HG02884 (cell line): ENCODE measurements around the gene ROMO1.

Source experiments
- ATAC-seq: cut with Tn5 transposase; IDR thresholded peaks from one replicate; pipeline ENCODE4 v1.9.1; 2021; ENCODE audit warnings: mild to moderate bottlenecking, moderate library complexity; ENCODE audit not compliant: unreplicated experiment

Gene ROMO1

GRCh38 chr20:35699127-35699956 lies at the start of gene ROMO1, which contains the start of gene NFS1:
TSS of gene ROMO1 (plus strand) at chr20:35699405. CDS start at chr20:35699633, 228 bp downstream.
TSS of gene NFS1 (minus strand) at chr20:35699352. CDS start at chr20:35699288, 64 bp downstream.
- ATAC-seq: peak; percentile 79

- no peak for ATAC-seq
Observed at GRCh38 chr20:35650632-35651031, 48.6 kb upstream of the ROMO1 start.

- ATAC-seq: no peak
Observed at GRCh38 chr20:35651958-35652357, 47.2 kb upstream of the ROMO1 start.

- no peak for ATAC-seq
Observed at GRCh38 chr20:35652641-35653429, 46.4 kb upstream of the ROMO1 start.

- no peak for ATAC-seq
Observed at GRCh38 chr20:35653430-35653734, 45.8 kb upstream of the ROMO1 start.

- ATAC-seq: no peak
Observed at GRCh38 chr20:35653893-35654292, 45.3 kb upstream of the ROMO1 start.

- no peak for ATAC-seq
Observed at GRCh38 chr20:35654415-35654814, 44.8 kb upstream of the ROMO1 start.

GRCh38 chr20:35657271-35657670 lies 41.9 kb upstream of the ROMO1 start:
- no peak for ATAC-seq

GRCh38 chr20:35660122-35660937 lies 38.9 kb upstream of the ROMO1 start:
- ATAC-seq: no peak

GRCh38 chr20:35661053-35661452 lies 38.2 kb upstream of the ROMO1 start:
- no peak for ATAC-seq

- ATAC-seq: no peak
Observed at GRCh38 chr20:35661908-35662307, 37.3 kb upstream of the ROMO1 start.

GRCh38 chr20:35662551-35662950 lies 36.7 kb upstream of the ROMO1 start:
- ATAC-seq: no peak

- ATAC-seq: peak; percentile 26
Observed at GRCh38 chr20:35663516-35664465, 35.4 kb upstream of the ROMO1 start.

GRCh38 chr20:35664466-35665206 lies 34.6 kb upstream of the ROMO1 start, which contains the start of the genes CPNE1 and RBM12:
TSS of gene CPNE1 (minus strand) at chr20:35664900. CDS start at chr20:35632923, 31,977 bp downstream.
TSS of gene RBM12 (minus strand) at chr20:35664900. CDS start at chr20:35655322, 9,578 bp downstream.
- peak; percentile 65 for ATAC-seq

- ATAC-seq: no peak
Observed at GRCh38 chr20:35665949-35666288, 33.3 kb upstream of the ROMO1 start.

GRCh38 chr20:35669221-35669620 lies 30.0 kb upstream of the ROMO1 start:
- ATAC-seq: no peak

GRCh38 chr20:35669681-35670080 lies 29.5 kb upstream of the ROMO1 start:
- no peak for ATAC-seq

- ATAC-seq: no peak
Observed at GRCh38 chr20:35673884-35674283, 25.3 kb upstream of the ROMO1 start.

- no peak for ATAC-seq
Observed at GRCh38 chr20:35674921-35675320, 24.3 kb upstream of the ROMO1 start.
